ENCODE measurements around the gene HSP90AB1.
A peak's percentile ranks its signal among the peaks of the same experiment; 100 is the strongest.

Gene HSP90AB1

DNA sequence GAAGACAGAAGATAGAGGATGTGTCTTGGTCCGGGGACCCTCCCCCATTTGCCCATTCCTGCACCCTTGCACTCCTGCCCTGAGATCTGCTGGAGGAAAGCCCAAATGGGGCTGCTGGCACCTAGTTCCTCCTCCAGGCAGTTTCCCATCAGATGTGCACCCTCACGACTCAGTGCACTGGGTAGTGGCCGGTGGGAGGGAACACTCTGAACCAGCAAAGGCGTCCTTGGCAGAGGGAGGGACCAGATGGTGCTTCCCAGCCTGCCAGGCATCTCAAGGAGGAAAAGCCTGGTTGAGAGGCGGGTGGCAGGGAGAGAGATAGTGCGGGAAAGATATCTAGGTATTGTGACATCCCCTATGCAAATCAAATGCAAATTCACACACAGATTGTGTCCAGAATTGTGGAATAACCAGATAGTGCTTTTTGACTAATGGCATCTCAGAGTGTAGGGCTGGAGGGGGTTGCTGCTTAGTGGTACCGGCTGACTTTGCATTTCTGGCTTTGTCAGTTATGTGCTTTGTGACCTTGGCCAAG lies 42.9 kb downstream of the HSP90AB1 start:
- no peak for DNase-seq (ENCODE audit: low read depth)

- no peak for DNase-seq (ENCODE audit: low read depth)
Measured at GRCh38 chr6:44291841-44292240, 44.9 kb downstream of the HSP90AB1 start.

- no peak for DNase-seq (ENCODE audit: low read depth)
Measured at GRCh38 chr6:44292661-44293365, 45.9 kb downstream of the HSP90AB1 start.

GRCh38 chr6:44294832-44295791 lies 48.2 kb downstream of the HSP90AB1 start:
- DNase-seq (ENCODE audit: low read depth) = no peak

GRCh38 chr6:44297063-44298038 lies 50.5 kb downstream of the HSP90AB1 start:
- peak; percentile 32 for DNase-seq (ENCODE audit: low read depth)

DNA sequence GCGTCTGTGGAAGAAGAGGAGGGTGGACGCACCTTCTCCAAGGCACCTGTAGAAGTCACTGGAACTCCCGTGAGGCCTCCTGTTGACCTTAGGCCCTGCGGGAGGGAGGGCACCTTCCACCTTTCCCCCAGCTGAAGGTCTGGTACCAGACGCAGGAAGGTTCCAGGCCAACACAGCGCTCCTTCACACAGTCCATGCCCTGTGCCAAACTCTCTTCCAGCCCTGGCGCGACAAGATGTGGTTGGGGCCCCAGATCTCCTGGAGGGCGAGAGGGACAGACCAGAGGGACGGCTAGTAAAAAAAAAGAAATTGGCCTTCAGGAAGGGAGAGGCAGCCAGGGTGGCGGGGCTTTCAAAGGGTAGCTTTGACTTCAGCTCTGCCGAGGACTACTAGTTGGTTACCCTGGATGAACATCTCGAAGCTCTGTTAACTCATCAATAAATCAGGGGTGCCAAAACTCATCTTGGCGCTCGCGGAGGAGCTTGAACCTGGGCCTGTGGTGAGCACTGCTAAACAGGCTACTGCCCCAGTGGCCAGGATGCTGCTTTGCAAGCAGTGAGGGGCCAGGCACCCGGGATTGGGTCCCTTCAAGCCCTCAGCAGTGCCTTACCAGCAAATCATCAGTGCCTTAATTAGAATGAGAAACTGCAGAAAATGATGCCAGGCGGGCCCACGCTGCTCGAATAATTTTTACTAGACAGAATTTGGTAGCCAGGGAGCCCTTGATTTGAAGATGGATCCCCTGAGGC lies 51.3 kb downstream of the HSP90AB1 start:
- no peak for DNase-seq (ENCODE audit: low read depth)

DNA sequence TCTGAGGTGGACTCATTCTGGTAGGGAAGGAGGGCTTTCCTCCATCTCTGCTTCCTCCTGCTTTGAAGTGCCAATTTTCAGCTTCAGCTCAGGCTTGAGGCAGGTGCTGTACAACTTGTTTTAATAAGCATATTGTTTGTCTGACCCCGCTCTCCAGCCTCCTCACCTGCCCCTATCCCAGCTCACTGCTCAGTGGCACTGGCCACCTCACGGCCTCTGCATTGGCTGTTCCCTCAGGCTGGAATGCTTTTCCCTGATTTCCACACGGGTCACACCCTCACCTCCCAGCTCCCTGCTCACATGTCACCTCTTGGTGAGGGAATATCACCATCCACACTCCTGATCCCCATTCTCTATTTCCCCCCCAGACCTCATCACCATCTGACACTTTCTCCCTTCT lies 52.0 kb downstream of the HSP90AB1 start:
- no peak for DNase-seq (ENCODE audit: low read depth)

- no peak for DNase-seq (ENCODE audit: low read depth)
Measured at GRCh38 chr6:44300292-44300823, 53.5 kb downstream of the HSP90AB1 start.

- DNase-seq (ENCODE audit: low read depth) = no peak
Measured at GRCh38 chr6:44301106-44301505, 54.2 kb downstream of the HSP90AB1 start.

DNA sequence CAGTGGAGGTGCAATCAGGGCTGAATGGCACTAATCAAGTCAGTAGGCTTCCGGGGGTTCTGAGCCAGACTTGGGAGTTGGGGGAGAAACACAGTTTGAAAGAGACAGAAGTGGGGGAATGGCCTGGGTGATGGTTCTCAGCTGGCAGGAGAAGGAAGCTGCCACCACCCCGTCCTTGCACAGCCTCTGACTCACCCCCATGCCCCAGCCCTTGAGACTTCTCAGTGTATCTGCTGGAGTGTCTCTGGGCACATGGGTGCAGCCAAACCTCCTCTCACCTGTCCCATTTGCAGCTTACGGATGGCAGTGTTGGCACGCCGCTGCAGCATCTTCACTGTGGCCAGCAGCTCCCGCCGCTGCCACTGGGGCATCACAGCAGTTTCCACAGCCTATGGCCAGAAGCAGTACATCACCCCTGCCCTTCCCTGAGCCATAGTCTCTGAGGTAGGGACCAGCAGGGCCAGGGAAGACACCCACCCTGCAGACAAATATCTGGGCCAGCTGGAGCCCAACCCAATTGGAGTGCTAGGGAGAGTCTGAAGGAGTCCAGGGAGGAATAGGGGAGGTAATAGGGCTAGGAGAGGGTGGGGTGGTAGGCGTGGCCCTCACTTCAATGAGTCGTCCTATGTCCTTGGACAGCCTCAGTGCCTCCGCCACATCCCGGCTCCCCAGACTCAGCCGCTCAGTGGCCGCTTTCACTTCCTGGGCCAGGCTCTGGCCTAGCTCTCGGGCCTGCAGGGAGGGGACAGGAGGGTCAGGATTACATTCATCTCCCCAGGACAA lies 55.1 kb downstream of the HSP90AB1 start:
- DNase-seq (ENCODE audit: low read depth) = no peak

GRCh38 chr6:44302856-44303255 lies 56.0 kb downstream of the HSP90AB1 start:
- DNase-seq (ENCODE audit: low read depth) = no peak
